Natural killer cell (primary cell): ENCODE results near the gene TINAGL1. TPM values are rescaled to one million over a fixed set of nuclear protein-coding genes. Genes with fewer than 3 reads are reported as not detected.

ENCODE experiments used
- ATAC-seq, 3 donors: fragments of 150-1000 bp in 2 of 3; fragments of 200-7000 bp in 1 of 3; cut with Tn5 transposase; 1 replicate in 1 of 3; 2 replicates in 2 of 3; pipeline ENCODE4 v1.10.0; 2021; ENCODE audit warnings: mild to moderate bottlenecking in 2 of 3, moderate library complexity in 2 of 3
- DNase-seq, 2 donors: peaks; one replicate each; pipeline versions ENCODE4 v3.0.0 to v3.0.0-alpha.2; 2013 to 2021; ENCODE audit warnings: mixed read lengths in 1 of 2
- H3K27ac ChIP-seq: one replicate; pipeline ENCODE4 v1.5.1; 2013; ENCODE audit warnings: mild to moderate bottlenecking, low read length
- H3K27me3 ChIP-seq: one replicate; pipeline ENCODE4 v1.6.1; 2013; ENCODE audit warnings: low read length; ENCODE audit not compliant: control insufficient read depth, insufficient read depth
- H3K36me3 ChIP-seq: one replicate; pipeline ENCODE4 v1.6.1; 2013; ENCODE audit warnings: low read length; ENCODE audit not compliant: control insufficient read depth, insufficient read depth
- H3K4me1 ChIP-seq: one replicate; pipeline ENCODE4 v1.6.1; 2013; ENCODE audit warnings: low read length; ENCODE audit not compliant: control insufficient read depth, insufficient read depth
- H3K4me3 ChIP-seq: one replicate; pipeline ENCODE4 v1.5.1; 2013; ENCODE audit warnings: low read length
- H3K9me3 ChIP-seq: one replicate; pipeline ENCODE4 v1.6.1; 2013; ENCODE audit warnings: low read length; ENCODE audit not compliant: control insufficient read depth, insufficient read depth
- H3K27ac Mint-ChIP-seq, 2 donors: one replicate each; pipeline ENCODE4 v1.8.0; 2022; ENCODE audit warnings: mild to moderate bottlenecking in 2 of 2, mixed read lengths in 2 of 2, moderate library complexity in 1 of 2
- H3K27me3 Mint-ChIP-seq, 2 donors: one replicate each; pipeline ENCODE4 v1.8.0; 2022; ENCODE audit warnings: low read depth in 2 of 2, mixed read lengths in 2 of 2
- H3K36me3 Mint-ChIP-seq: one replicate; pipeline ENCODE4 v1.8.0; 2022; ENCODE audit warnings: mixed read lengths
- H3K4me1 Mint-ChIP-seq, 2 donors: one replicate each; pipeline ENCODE4 v1.8.0; 2022; ENCODE audit warnings: mixed read lengths in 2 of 2
- H3K4me3 Mint-ChIP-seq: one replicate; pipeline ENCODE4 v1.8.0; 2022; ENCODE audit warnings: mild to moderate bottlenecking, moderate library complexity, mixed read lengths
- H3K9me3 Mint-ChIP-seq, 2 donors: one replicate each; pipeline ENCODE4 v1.8.0; 2022; ENCODE audit warnings: mixed read lengths in 2 of 2
- CTCF ChIP-seq: fragments of 200-600 bp; IDR thresholded peaks from one replicate; pipeline ENCODE4 v1.8.0; 2022; ENCODE audit warnings: antibody characterized with exemption
- WGBS: methylation state at CpG from one replicate; pipeline ENCODE4 v1.1.7; 2013; ENCODE audit warnings: missing lambda C conversion rate; ENCODE audit not compliant: insufficient coverage; 5-methylcytosine and 5-hydroxymethylcytosine counted together
- intact Hi-C: fragments of 100-400 bp; cut with micrococcal nuclease; formaldehyde crosslinking; loops from one replicate; pipeline ENCODE4 v1.14.2; 2022
- total RNA-seq, 4 donors: library from RNA; stranded (reverse); fragments of 120-200 nt in 1 of 4; gene quantifications; one replicate each; pipeline versions ENCODE4 v1.2.3 to v1.2.4, GENCODE V29; 2013 to 2022

TINAGL1 gene
- total RNA-seq, 3 donors from 2014 or later (not counting 1 experiment from before 2014, with no cell fraction given): not detected

GRCh38 chr1:31567956-31568570, 8.3 kb upstream of the TINAGL1 start:
- H3K9me3 ChIP-seq: no peaks in the 10 kb centered on the region
- Mint-ChIP-seq H3K27me3 (peaks cover 14 to 28% of the 10 kb centered on the region in 2 donors), H3K36me3 (no peaks in the 10 kb centered on the region), H3K27ac (no peak overlapping the region), H3K4me1 (no peaks in the 10 kb centered on the region), H3K4me3 (no peak overlapping the region), H3K9me3 (no peaks in the 10 kb centered on the region)
- no peak for TF ChIP-seq CTCF
- intact Hi-C loops: no loop called here
- H3K4me3 ChIP-seq: no peak overlapping the region
- no peaks in the 10 kb centered on the region for H3K27me3 ChIP-seq
- no peak overlapping the region for H3K27ac ChIP-seq
- DNase-seq (no peak), ATAC-seq (no peak)
- no peaks in the 10 kb centered on the region for H3K36me3 ChIP-seq
- 93% methylated on average over 10 of the region's 10 CpGs for WGBS
- no peaks in the 10 kb centered on the region for H3K4me1 ChIP-seq

- no peak overlapping the region for H3K27ac Mint-ChIP-seq
- Histone ChIP-seq H3K9me3 (no peaks in the 10 kb centered on the region), H3K4me1 (no peaks in the 10 kb centered on the region), H3K36me3 (no peaks in the 10 kb centered on the region), H3K4me3 (no peak overlapping the region), H3K27ac (no peak overlapping the region), H3K27me3 (no peaks in the 10 kb centered on the region)
- H3K4me3 Mint-ChIP-seq: no peak overlapping the region
- DNase-seq (peak in 1 of 2 donors; percentile 13), ATAC-seq (no peak)
- no peak for TF ChIP-seq CTCF
- intact Hi-C loops: no loop called here
- peaks cover 13 to 28% of the 10 kb centered on the region in 2 donors for H3K27me3 Mint-ChIP-seq
- H3K9me3 Mint-ChIP-seq: no peaks in the 10 kb centered on the region
- no peaks in the 10 kb centered on the region for H3K36me3 Mint-ChIP-seq
- no peaks in the 10 kb centered on the region for H3K4me1 Mint-ChIP-seq
- WGBS: 86% methylated on average over 11 of the region's 11 CpGs
Observed at GRCh38 chr1:31568895-31569595, 7.3 kb upstream of the TINAGL1 start.

GRCh38 chr1:31569596-31570173, 6.6 kb upstream of the TINAGL1 start:
- intact Hi-C loops: no loop called here
- H3K4me3 Mint-ChIP-seq: no peak overlapping the region
- Histone ChIP-seq H3K36me3 (no peaks in the 10 kb centered on the region), H3K27me3 (no peaks in the 10 kb centered on the region), H3K4me1 (no peaks in the 10 kb centered on the region), H3K4me3 (no peak overlapping the region), H3K27ac (no peak overlapping the region), H3K9me3 (no peaks in the 10 kb centered on the region)
- H3K27me3 Mint-ChIP-seq: peaks cover 16 to 28% of the 10 kb centered on the region in 2 donors
- H3K27ac Mint-ChIP-seq: no peak overlapping the region
- no peak for ATAC-seq
- H3K9me3 Mint-ChIP-seq: no peaks in the 10 kb centered on the region
- no peaks in the 10 kb centered on the region for H3K36me3 Mint-ChIP-seq
- DNase-seq: peak in 1 of 2 donors; percentile 4
- H3K4me1 Mint-ChIP-seq: no peaks in the 10 kb centered on the region
- 86% methylated on average over 13 of the region's 13 CpGs for WGBS
- no peak for TF ChIP-seq CTCF
